Caco-2 (cell line): ENCODE measurements around the gene TPH2. TPM values are rescaled to one million over a fixed set of nuclear protein-coding genes. Genes with fewer than 3 reads are reported as not detected.

Source experiments
- BruUV-seq: library from RNA; stranded (reverse); fragments of 400-500 nt; replicated peaks from 2 replicates; lab custom pipeline; 2021; lab: Mats Ljungman, UMichigan
- CTCF ChIA-PET: fragments of 300-600 bp; sonication (Branson Sonifier 250); formaldehyde crosslinking; loops from one replicate; lab custom pipeline; 2022; ENCODE audit warnings: antibody characterized with exemption; lab: Charles Lee
- POLR2A ChIA-PET: fragments of 300-600 bp; sonication (Branson Sonifier 250); formaldehyde crosslinking; loops from one replicate; lab custom pipeline; 2022; ENCODE audit warnings: antibody characterized with exemption; lab: Charles Lee
- DNase-seq, 2 experiments: peaks; one replicate each; pipeline versions ENCODE4 v3.0.0 to v3.0.0-alpha.2; 2020 to 2022
- H3K27me3 ChIP-seq: replicated peaks from 2 replicates; pipeline ENCODE4 v1.6.0; 2011; ENCODE audit warnings: low read length; ENCODE audit not compliant: control insufficient read depth, insufficient read depth
- H3K36me3 ChIP-seq: 2 replicates; pipeline ENCODE4 v1.5.1; 2011; ENCODE audit warnings: low read length; ENCODE audit not compliant: control insufficient read depth, insufficient read depth
- H3K4me1 ChIP-seq: fragments of 250-450 bp; sonication (Bioruptor Pico); 2 replicates; pipeline ENCODE4 v1.5.1; 2020; ENCODE audit warnings: mild to moderate bottlenecking
- H3K4me3 ChIP-seq: 2 replicates; pipeline ENCODE4 v1.5.1; 2011; ENCODE audit warnings: low read depth, mild to moderate bottlenecking, control low read depth, low read length
- H3K9me3 ChIP-seq: fragments of 250-450 bp; sonication (Bioruptor Pico); 2 replicates; pipeline ENCODE4 v1.5.1; 2020; ENCODE audit warnings: mild to moderate bottlenecking, moderate library complexity
- H3K27ac Mint-ChIP-seq: one replicate; pipeline ENCODE4 v1.8.0; 2022; ENCODE audit warnings: mixed read lengths; ENCODE audit not compliant: unreplicated experiment
- H3K27me3 Mint-ChIP-seq: one replicate; pipeline ENCODE4 v1.8.0; 2022; ENCODE audit warnings: mixed read lengths; ENCODE audit not compliant: insufficient read depth, unreplicated experiment
- H3K36me3 Mint-ChIP-seq: one replicate; pipeline ENCODE4 v1.8.0; 2022; ENCODE audit warnings: mild to moderate bottlenecking, mixed read lengths; ENCODE audit not compliant: insufficient read depth, unreplicated experiment
- H3K4me1 Mint-ChIP-seq: one replicate; pipeline ENCODE4 v1.8.0; 2022; ENCODE audit warnings: low read depth, mixed read lengths; ENCODE audit not compliant: unreplicated experiment
- H3K4me3 Mint-ChIP-seq: one replicate; pipeline ENCODE4 v1.8.0; 2022; ENCODE audit warnings: mild to moderate bottlenecking, moderate library complexity, mixed read lengths; ENCODE audit not compliant: unreplicated experiment
- H3K9me3 Mint-ChIP-seq: one replicate; pipeline ENCODE4 v1.8.0; 2022; ENCODE audit warnings: mixed read lengths; ENCODE audit not compliant: unreplicated experiment
- intact Hi-C: fragments of 100-400 bp; cut with micrococcal nuclease; formaldehyde crosslinking; loops from one replicate; pipeline ENCODE4 v1.10.0; 2022; ENCODE audit not compliant: unreplicated experiment
- total RNA-seq: library from RNA; stranded (reverse); gene quantifications from 2 replicates; pipeline ENCODE4 v1.2.3, GENCODE V29; 2022
- TF ChIP-seq, protein P1 (sequence below), 2 experiments: fragments of 200-600 bp in 1 of 2; IDR thresholded peaks; 1 replicate in 1 of 2; 2 replicates in 1 of 2; pipeline versions ENCODE4 v1.5.1 to v1.8.0; 2011 to 2022; ENCODE audit warnings: antibody characterized with exemption in 1 of 2, control low read depth in 1 of 2, inconsistent platforms in 1 of 2, low read depth in 1 of 2, low read length in 1 of 2, mild to moderate bottlenecking in 1 of 2, moderate library complexity in 1 of 2; ENCODE audit not compliant: insufficient read depth in 1 of 2, severe bottlenecking in 1 of 2, unreplicated experiment in 1 of 2

TPH2 gene
- total RNA-seq, 1 experiment from 2014 or later = not detected

DNA sequence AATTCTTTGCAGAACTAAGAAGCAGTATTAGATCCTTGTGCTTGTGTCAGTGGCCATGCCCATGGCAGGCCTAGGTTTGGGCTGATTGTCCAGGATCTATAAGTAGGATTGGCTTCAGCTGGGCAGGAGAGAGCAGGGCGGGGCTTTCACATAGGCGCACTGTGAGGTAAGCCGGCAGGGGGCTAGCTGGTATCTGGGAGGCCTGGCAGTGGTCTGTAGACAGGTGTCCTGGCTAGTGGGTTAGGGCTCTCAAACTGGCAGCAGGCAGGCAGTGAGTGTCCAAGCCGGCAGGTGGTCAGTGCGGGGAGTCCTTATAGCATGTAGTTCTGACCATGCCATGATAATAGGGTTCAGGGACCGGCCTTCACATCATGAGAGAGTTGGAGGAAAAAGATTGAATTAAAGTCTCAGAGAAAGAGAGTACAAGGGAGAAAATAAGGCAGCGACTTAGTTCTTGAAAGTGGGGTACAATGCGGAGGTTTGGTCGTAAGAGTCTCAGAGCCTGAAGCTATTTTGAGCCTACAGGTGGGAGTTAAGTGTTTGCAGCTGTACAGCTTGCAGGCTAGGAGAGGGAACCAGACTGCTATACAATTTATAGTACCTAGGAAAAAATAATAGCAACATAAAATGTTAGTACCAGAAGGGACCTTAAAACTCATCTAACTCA is 137.4 kb downstream of the TPH2 start:
- no peaks in the 10 kb centered on the region for H3K4me1 Mint-ChIP-seq
- Histone ChIP-seq H3K9me3 (peaks cover 7% of the 10 kb centered on the region), H3K36me3 (no peaks in the 10 kb centered on the region), H3K27me3 (no peaks in the 10 kb centered on the region), H3K4me3 (no peak overlapping the region), H3K4me1 (no peaks in the 10 kb centered on the region)
- POLR2A ChIA-PET = no interaction called here
- intact Hi-C loops = no loop called here
- H3K27ac Mint-ChIP-seq = no peak overlapping the region
- H3K27me3 Mint-ChIP-seq = no peaks in the 10 kb centered on the region
- CTCF ChIA-PET = no interaction called here
- TF ChIP-seq, protein P1, sequence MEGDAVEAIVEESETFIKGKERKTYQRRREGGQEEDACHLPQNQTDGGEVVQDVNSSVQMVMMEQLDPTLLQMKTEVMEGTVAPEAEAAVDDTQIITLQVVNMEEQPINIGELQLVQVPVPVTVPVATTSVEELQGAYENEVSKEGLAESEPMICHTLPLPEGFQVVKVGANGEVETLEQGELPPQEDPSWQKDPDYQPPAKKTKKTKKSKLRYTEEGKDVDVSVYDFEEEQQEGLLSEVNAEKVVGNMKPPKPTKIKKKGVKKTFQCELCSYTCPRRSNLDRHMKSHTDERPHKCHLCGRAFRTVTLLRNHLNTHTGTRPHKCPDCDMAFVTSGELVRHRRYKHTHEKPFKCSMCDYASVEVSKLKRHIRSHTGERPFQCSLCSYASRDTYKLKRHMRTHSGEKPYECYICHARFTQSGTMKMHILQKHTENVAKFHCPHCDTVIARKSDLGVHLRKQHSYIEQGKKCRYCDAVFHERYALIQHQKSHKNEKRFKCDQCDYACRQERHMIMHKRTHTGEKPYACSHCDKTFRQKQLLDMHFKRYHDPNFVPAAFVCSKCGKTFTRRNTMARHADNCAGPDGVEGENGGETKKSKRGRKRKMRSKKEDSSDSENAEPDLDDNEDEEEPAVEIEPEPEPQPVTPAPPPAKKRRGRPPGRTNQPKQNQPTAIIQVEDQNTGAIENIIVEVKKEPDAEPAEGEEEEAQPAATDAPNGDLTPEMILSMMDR (IDR thresholded peaks at IDR 0.05; ENCODE audit: insufficient read depth in 1 of 2, low read depth in 1 of 2, low read length in 1 of 2, severe bottlenecking in 1 of 2, unreplicated experiment in 1 of 2) = no peak
- BruUV-seq = no TSS peak
- H3K9me3 Mint-ChIP-seq = peaks cover 28% of the 10 kb centered on the region
- no peak for DNase-seq
- H3K4me3 Mint-ChIP-seq = no peak overlapping the region
- H3K36me3 Mint-ChIP-seq = no peaks in the 10 kb centered on the region

DNA sequence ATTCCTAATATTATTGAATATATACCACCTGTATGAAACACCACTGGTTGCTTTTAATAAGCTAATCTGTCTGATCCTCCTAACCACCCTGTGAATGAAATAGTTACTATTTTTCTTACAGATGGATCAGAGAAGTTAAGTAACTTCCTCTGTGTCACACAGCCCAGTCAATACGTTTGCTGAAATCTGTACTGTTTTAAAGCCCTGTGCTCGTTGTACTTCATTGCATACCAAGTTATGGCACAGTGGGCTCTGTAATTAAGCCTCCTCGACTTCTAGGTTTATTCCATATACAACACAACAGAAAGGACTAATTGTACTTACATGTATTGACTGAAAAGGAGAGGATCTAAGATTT is 137.9 kb downstream of the TPH2 start:
- TF ChIP-seq, protein P1 (IDR thresholded peaks at IDR 0.05; ENCODE audit: insufficient read depth in 1 of 2, low read depth in 1 of 2, low read length in 1 of 2, severe bottlenecking in 1 of 2, unreplicated experiment in 1 of 2) = no peak
- Histone ChIP-seq H3K4me3 (no peak overlapping the region), H3K4me1 (no peaks in the 10 kb centered on the region), H3K9me3 (peaks cover 2% of the 10 kb centered on the region; the same call in 1 of the 2 replicates), H3K36me3 (no peaks in the 10 kb centered on the region), H3K27me3 (no peaks in the 10 kb centered on the region)
- H3K36me3 Mint-ChIP-seq = no peaks in the 10 kb centered on the region
- H3K9me3 Mint-ChIP-seq = peaks cover 23% of the 10 kb centered on the region
- intact Hi-C loops = no loop called here
- CTCF ChIA-PET = no interaction called here
- no peak for DNase-seq
- POLR2A ChIA-PET = no interaction called here
- H3K4me1 Mint-ChIP-seq = no peaks in the 10 kb centered on the region
- H3K27me3 Mint-ChIP-seq = no peaks in the 10 kb centered on the region
- no peak overlapping the region for H3K4me3 Mint-ChIP-seq
- H3K27ac Mint-ChIP-seq = no peak overlapping the region
- no TSS peak for BruUV-seq

DNA sequence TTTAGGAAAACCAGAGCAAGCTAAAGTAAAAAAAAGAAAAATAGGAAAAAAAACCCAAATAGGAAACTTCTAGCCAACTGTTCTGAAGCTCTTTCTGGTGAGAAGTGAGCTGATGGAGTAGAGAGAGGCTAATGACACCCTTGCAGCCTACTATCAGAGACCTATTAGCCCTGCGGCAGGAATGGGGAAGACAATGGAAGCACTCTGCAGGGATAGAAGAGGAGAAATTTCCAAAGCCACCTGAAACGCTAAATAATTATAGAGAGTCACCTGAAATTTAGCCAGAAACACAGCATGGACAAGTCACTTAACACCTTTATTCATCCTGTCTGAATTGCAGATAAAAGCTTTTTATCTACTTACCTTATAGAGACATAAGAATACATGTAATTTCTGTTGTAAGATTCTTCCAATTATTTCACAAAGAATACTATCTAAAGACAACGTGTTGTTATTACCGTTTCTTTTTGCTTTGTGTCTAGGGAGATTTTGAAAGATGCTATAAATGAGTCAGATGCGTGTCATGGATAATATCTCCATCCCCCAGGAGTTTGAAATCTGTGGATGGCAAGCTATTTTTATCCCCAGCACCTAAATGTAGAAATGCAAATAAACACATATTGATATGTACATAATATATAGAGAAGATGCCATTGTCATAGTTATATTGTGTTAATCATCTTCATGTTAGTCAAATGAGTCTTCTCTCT is 138.6 kb downstream of the TPH2 start:
- Mint-ChIP-seq H3K27ac (no peak overlapping the region), H3K36me3 (no peaks in the 10 kb centered on the region), H3K4me3 (no peak overlapping the region), H3K9me3 (peaks cover 16% of the 10 kb centered on the region), H3K27me3 (no peaks in the 10 kb centered on the region), H3K4me1 (no peaks in the 10 kb centered on the region)
- DNase-seq = no peak
- Histone ChIP-seq H3K4me3 (no peak overlapping the region), H3K4me1 (no peaks in the 10 kb centered on the region), H3K36me3 (no peaks in the 10 kb centered on the region), H3K27me3 (no peaks in the 10 kb centered on the region), H3K9me3 (no peaks in the 10 kb centered on the region; the same call in 1 of the 2 replicates)
- BruUV-seq = no TSS peak
- TF ChIP-seq, protein P1 (IDR thresholded peaks at IDR 0.05; ENCODE audit: insufficient read depth in 1 of 2, low read depth in 1 of 2, low read length in 1 of 2, severe bottlenecking in 1 of 2, unreplicated experiment in 1 of 2) = no peak
- intact Hi-C loops = no loop called here
- POLR2A ChIA-PET = no interaction called here
- CTCF ChIA-PET = no interaction called here
